Measurements from ENCODE around the gene PLXNB3.

DNA sequence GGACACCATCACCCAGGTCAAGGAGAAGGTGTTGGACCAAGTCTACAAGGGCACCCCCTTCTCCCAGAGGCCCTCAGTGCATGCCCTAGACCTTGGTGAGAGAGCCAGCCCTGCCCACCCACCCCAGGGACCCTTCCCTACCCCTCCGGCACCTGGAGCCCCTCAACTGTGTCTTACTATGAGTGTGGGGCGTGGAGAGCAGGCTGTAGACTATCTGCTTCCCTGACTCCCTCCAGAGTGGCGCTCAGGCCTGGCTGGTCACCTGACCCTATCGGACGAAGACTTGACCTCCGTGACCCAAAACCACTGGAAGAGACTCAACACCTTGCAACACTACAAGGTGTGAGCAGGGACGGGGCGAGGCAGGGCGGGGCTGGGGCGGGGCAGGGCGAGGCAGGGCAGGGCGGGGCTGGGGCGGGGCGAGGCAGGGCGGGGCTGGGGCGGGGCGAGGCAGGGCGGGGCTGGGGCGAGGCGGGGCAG lies 12.1 kb downstream of the PLXNB3 start:
- TF ChIP-seq, protein P1, sequence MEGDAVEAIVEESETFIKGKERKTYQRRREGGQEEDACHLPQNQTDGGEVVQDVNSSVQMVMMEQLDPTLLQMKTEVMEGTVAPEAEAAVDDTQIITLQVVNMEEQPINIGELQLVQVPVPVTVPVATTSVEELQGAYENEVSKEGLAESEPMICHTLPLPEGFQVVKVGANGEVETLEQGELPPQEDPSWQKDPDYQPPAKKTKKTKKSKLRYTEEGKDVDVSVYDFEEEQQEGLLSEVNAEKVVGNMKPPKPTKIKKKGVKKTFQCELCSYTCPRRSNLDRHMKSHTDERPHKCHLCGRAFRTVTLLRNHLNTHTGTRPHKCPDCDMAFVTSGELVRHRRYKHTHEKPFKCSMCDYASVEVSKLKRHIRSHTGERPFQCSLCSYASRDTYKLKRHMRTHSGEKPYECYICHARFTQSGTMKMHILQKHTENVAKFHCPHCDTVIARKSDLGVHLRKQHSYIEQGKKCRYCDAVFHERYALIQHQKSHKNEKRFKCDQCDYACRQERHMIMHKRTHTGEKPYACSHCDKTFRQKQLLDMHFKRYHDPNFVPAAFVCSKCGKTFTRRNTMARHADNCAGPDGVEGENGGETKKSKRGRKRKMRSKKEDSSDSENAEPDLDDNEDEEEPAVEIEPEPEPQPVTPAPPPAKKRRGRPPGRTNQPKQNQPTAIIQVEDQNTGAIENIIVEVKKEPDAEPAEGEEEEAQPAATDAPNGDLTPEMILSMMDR (conservative IDR thresholded peaks at IDR 0.05; ENCODE audit: low read depth in 2 of 2), result no peak
- TF ChIP-seq POLR2AphosphoS5 (IDR thresholded peaks at IDR 0.05; ENCODE audit: low read depth) (no peak), JUNB (IDR thresholded peaks at IDR 0.05; ENCODE audit: unreplicated experiment) (no peak), EZH2 (IDR thresholded peaks at IDR 0.05; ENCODE audit: low read depth, unreplicated experiment) (no peak), EZH2phosphoT487 (IDR thresholded peaks at IDR 0.05; ENCODE audit: unreplicated experiment) (no peak)
- TF ChIP-seq, protein P2, sequence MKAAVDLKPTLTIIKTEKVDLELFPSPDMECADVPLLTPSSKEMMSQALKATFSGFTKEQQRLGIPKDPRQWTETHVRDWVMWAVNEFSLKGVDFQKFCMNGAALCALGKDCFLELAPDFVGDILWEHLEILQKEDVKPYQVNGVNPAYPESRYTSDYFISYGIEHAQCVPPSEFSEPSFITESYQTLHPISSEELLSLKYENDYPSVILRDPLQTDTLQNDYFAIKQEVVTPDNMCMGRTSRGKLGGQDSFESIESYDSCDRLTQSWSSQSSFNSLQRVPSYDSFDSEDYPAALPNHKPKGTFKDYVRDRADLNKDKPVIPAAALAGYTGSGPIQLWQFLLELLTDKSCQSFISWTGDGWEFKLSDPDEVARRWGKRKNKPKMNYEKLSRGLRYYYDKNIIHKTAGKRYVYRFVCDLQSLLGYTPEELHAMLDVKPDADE (IDR thresholded peaks at IDR 0.05), result no peak
- TF ChIP-seq, protein P3, sequence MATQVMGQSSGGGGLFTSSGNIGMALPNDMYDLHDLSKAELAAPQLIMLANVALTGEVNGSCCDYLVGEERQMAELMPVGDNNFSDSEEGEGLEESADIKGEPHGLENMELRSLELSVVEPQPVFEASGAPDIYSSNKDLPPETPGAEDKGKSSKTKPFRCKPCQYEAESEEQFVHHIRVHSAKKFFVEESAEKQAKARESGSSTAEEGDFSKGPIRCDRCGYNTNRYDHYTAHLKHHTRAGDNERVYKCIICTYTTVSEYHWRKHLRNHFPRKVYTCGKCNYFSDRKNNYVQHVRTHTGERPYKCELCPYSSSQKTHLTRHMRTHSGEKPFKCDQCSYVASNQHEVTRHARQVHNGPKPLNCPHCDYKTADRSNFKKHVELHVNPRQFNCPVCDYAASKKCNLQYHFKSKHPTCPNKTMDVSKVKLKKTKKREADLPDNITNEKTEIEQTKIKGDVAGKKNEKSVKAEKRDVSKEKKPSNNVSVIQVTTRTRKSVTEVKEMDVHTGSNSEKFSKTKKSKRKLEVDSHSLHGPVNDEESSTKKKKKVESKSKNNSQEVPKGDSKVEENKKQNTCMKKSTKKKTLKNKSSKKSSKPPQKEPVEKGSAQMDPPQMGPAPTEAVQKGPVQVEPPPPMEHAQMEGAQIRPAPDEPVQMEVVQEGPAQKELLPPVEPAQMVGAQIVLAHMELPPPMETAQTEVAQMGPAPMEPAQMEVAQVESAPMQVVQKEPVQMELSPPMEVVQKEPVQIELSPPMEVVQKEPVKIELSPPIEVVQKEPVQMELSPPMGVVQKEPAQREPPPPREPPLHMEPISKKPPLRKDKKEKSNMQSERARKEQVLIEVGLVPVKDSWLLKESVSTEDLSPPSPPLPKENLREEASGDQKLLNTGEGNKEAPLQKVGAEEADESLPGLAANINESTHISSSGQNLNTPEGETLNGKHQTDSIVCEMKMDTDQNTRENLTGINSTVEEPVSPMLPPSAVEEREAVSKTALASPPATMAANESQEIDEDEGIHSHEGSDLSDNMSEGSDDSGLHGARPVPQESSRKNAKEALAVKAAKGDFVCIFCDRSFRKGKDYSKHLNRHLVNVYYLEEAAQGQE (IDR thresholded peaks at IDR 0.05; ENCODE audit: unreplicated experiment), result no peak

Measured in GM23338 (cell line).